GM12891 (cell line): ENCODE data around the gene FEM1A.
A peak's percentile ranks its signal among the peaks of the same experiment; 100 is the strongest.
"Not testable (repeated sequence)": the region's sequence is repeated elsewhere in the genome, so short reads cannot be mapped to it uniquely, and the experiment has no call there.

Source experiments
- DNase-seq: peaks from one replicate; pipeline ENCODE4 v3.0.0; 2011; ENCODE audit warnings: low spot score; ENCODE audit not compliant: insufficient read length
- FAIRE-seq: peaks from 2 replicates; lab custom pipeline; 2011; peaks lifted over from hg19 to GRCh38; lab: Jason Lieb, UNC
- PAX5 ChIP-seq: IDR thresholded peaks from 2 replicates; pipeline ENCODE4 v1.6.1; 2011; ENCODE audit warnings: low read length, moderate library complexity, mild to moderate bottlenecking; ENCODE audit not compliant: insufficient read depth, severe bottlenecking
- POLR2A ChIP-seq: IDR thresholded peaks from 2 replicates; pipeline ENCODE4 v1.6.1; 2011; ENCODE audit warnings: low read depth, low read length, control low read depth
- POLR2AphosphoS5 ChIP-seq: IDR thresholded peaks from 2 replicates; pipeline ENCODE4 v1.6.1; 2011; ENCODE audit warnings: low read depth, low read length, control low read depth
- POU2F2 ChIP-seq: IDR thresholded peaks from 2 replicates; pipeline ENCODE4 v1.6.1; 2011; ENCODE audit warnings: low read depth, mild to moderate bottlenecking, control low read depth, low read length, moderate library complexity
- SPI1 ChIP-seq: IDR thresholded peaks from 2 replicates; pipeline ENCODE4 v1.6.1; 2011; ENCODE audit warnings: low read depth, low read length, control low read depth
- TAF1 ChIP-seq: IDR thresholded peaks from 2 replicates; pipeline ENCODE4 v1.6.1; 2011; ENCODE audit warnings: low read depth, low read length, control low read depth

Gene FEM1A

DNA sequence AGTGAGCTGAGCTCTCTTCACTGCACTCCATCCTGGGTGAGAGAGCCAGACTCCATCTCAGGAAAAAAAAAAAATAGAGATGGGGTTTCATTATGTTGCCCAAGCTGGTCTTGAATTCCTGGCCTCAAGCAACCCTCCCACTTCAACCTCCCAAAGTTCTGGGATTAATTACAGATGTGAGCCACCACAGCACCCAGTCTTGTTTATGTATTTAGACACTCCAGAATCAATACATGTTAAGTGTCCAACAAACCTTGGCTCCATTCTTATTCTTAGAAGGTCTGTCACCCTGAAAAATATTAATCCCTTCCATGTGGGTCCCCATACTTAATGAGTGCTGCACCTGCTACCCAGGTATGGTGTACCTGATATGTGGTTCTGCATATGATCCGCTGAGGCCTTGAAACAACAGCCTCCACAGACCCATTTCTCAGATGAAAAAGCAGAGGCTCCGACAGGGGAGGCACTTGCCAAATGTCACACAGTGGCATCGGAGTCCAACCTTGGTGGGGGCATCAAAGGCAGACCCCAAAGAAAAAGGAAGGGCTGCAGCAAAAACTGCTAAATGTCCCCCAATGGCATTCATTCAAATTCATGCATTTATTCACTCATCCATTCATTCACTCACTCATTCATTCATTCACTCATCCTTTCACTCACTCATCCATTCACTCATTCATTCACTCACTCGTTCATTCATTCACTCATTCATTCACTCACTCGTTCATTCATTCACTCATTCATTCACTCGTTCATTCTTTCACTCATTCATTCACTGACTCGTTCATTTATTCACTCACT is 23.3 kb downstream of the FEM1A start:
- DNase-seq (no peak), FAIRE-seq (no peak)
- TF ChIP-seq POLR2A (0 out of 2 replicates have a peak, but pooled peaks have one; percentile 54), POU2F2 (no peak)

- FAIRE-seq (peak; percentile 91), DNase-seq (peak; percentile 86)
- TF ChIP-seq SPI1: peak; percentile 59
- 0 out of 2 replicates have a peak, but pooled peaks have one; percentile 6 for TF ChIP-seq POLR2A
- TF ChIP-seq POLR2AphosphoS5: peak; percentile 45; the same call in 1 of the 2 replicates
- TF ChIP-seq TAF1: no peak
Observed at GRCh38 chr19:4815426-4816201, 24.1 kb downstream of the FEM1A start.

- FAIRE-seq: no peak
Observed at GRCh38 chr19:4816202-4816949, 24.8 kb downstream of the FEM1A start.

GRCh38 chr19:4816950-4817278 is 25.4 kb downstream of the FEM1A start:
- TF ChIP-seq PAX5 (no peak), SPI1 (no peak), POU2F2 (no peak), TAF1 (no peak), POLR2A (no peak), POLR2AphosphoS5 (no peak)
- no peak for FAIRE-seq
- no peak for DNase-seq

More at GRCh38 chr19:4816202-4816949, 24.8 kb downstream of the FEM1A start:
- DNase-seq: no peak
- TF ChIP-seq TAF1 (no peak), POLR2AphosphoS5 (no peak), SPI1 (no peak), POU2F2 (no peak), POLR2A (no peak), PAX5 (no peak)

DNA sequence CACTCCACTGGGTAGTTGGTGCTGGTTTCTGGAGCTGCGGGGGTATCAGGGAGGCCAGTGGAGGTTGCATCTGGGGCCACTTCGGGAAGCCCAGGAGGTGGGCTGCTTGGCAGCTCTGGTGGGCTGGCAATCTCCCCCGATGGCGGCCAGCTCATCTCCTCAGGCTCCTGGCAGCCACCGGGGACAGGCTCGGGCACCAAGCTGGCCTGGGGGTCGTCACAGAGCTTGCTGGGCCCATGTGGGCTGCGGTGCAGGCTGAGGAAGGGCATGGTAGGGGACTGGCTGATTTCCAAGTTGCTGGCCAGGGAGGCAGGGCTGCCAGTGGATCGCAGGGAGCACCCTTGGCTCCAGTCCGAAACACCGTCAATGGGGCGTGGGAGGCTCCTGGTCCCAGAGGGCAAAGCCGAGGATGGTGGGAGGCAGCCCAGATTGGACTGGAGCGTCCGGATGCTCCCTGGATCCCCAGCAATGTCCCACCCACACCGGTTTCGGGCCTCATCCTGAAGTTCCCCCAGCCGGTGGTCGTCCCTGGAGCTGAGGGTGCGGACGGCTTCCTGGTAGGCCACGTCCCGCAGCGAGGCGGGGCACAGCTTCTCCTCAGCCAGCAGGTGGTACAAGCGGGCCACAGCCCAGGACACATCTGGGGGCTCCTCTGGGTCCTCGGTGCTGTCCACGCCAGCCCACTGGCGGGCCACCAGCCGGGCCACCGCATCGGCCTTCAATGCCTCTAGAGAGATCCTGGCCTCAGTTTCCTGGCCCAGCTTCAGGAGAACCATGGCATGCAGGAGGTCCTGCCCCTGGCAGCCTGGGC is 26.1 kb downstream of the FEM1A start:
- DNase-seq (no peak), FAIRE-seq (no peak)
- no peak for TF ChIP-seq SPI1
- no peak for TF ChIP-seq POLR2A
- TF ChIP-seq POLR2AphosphoS5: no peak
- no peak for TF ChIP-seq PAX5
- TF ChIP-seq TAF1: no peak
- TF ChIP-seq POU2F2: no peak

DNA sequence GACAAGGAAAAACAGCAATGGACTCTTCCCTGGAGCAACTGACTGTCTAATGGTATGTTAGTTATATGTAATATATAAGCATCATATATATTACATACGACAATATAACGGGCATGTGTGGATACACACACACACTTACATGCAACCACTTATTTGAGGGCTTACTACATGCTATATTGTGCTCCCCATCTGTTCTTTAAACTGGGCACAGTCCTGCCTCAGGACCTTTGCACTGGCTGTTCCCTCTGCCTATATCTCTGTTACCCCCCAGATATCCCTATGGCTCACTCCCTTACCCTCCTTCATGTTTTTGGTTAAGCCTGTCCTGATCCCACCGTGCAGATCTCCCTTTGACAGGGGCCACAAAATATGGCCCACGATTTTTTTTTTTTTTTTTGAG is 29.7 kb downstream of the FEM1A start:
- DNase-seq (no peak), FAIRE-seq (no peak)
- TF ChIP-seq PAX5 (no peak), POU2F2 (no peak), TAF1 (no peak), POLR2A (no peak), SPI1 (no peak), POLR2AphosphoS5 (no peak)

DNA sequence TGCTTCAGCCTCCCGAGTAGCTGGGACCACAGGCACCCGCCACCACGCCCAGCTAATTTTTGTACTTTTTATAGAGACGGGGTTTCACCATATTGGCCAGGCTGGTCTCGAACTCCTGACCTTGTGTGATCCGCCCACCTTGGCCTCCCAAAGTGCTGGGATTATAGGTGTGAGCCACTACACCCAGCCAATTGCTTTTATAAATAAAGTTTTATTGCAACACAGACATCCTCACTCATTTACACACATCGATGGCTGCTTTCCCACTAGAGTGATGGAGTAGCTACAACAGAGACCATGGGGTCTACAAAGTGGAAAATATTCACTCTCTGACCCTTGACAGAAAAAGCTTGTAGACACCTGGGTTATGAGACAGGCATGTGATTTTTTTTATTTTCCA is 30.8 kb downstream of the FEM1A start:
- not testable (repeated sequence) for FAIRE-seq, DNase-seq

GRCh38 chr19:4823577-4823976 is 32.0 kb downstream of the FEM1A start:
- TF ChIP-seq POU2F2: no peak
- TF ChIP-seq TAF1: no peak
- no peak for TF ChIP-seq POLR2A
- TF ChIP-seq POLR2AphosphoS5: no peak
- TF ChIP-seq SPI1: no peak
- FAIRE-seq: no peak
- no peak for DNase-seq
